H1 (cell line): Measurements from ENCODE around the gene CCDC157.

Experiments
- ASH2L ChIP-seq: fragments of 200-600, 300-600 bp; sonication (generic); IDR thresholded peaks from one replicate; pipeline ENCODE4 v1.7.1; 2017; ENCODE audit warnings: low read length
- BACH1 ChIP-seq: IDR thresholded peaks from 2 replicates; pipeline ENCODE4 v1.6.1; 2012; ENCODE audit warnings: low read length, improper control_type of control experiment
- CHD1 ChIP-seq: IDR thresholded peaks from 2 replicates; pipeline ENCODE4 v1.6.1; 2012; ENCODE audit warnings: low read depth, low read length, improper control_type of control experiment
- CTCF ChIP-seq, 3 experiments: IDR thresholded peaks; 1 replicate in 2 of 3; 2 replicates in 1 of 3; pipeline versions ENCODE4 v1.5.1 to v1.6.1; 2011; ENCODE audit warnings: low read length in 3 of 3, mild to moderate bottlenecking in 3 of 3, inconsistent platforms in 2 of 3, low read depth in 1 of 3, moderate library complexity in 1 of 3; ENCODE audit not compliant: insufficient read depth in 1 of 3; ENCODE audit errors: control extremely low read depth in 1 of 3
- EZH2 ChIP-seq: fragments of 200-600 bp; sonication (generic); IDR thresholded peaks from 2 replicates; pipeline ENCODE4 v1.7.1; 2012; ENCODE audit warnings: low read depth, mild to moderate bottlenecking, moderate library complexity, low read length, inconsistent platforms; ENCODE audit not compliant: severe bottlenecking
- MAX ChIP-seq: IDR thresholded peaks from 2 replicates; pipeline ENCODE4 v1.6.1; 2012; ENCODE audit warnings: inconsistent platforms
- POLR2A ChIP-seq, 2 experiments: IDR thresholded peaks; 1 replicate in 1 of 2; 2 replicates in 1 of 2; pipeline ENCODE4 v1.6.1; 2011; ENCODE audit warnings: low read depth in 2 of 2, low read length in 2 of 2, mild to moderate bottlenecking in 2 of 2; ENCODE audit errors: control extremely low read depth in 1 of 2
- POLR2AphosphoS5 ChIP-seq: IDR thresholded peaks from 2 replicates; pipeline ENCODE4 v1.6.1; 2011; ENCODE audit warnings: low read depth, low read length
- RNF2 ChIP-seq: fragments of 200-900, 300-1000 bp; sonication (generic); IDR thresholded peaks from 2 replicates; pipeline ENCODE4 v1.7.1; 2016; ENCODE audit warnings: borderline replicate concordance, low read depth, mild to moderate bottlenecking, antibody characterized with exemption, low read length; ENCODE audit not compliant: poor library complexity, severe bottlenecking; ENCODE audit errors: missing control alignments
- SP1 ChIP-seq: IDR thresholded peaks from 2 replicates; pipeline ENCODE4 v1.6.1; 2011; ENCODE audit warnings: low read depth, low read length
- SRF ChIP-seq: IDR thresholded peaks from 2 replicates; pipeline ENCODE4 v1.6.1; 2011; ENCODE audit warnings: mild to moderate bottlenecking, low read depth, low read length, moderate library complexity
- USF2 ChIP-seq: IDR thresholded peaks from 2 replicates; pipeline ENCODE4 v1.6.1; 2011; ENCODE audit warnings: low read length, improper control_type of control experiment
- YY1 ChIP-seq: IDR thresholded peaks from 2 replicates; pipeline ENCODE4 v1.6.1; 2011; ENCODE audit warnings: low read depth, mild to moderate bottlenecking, low read length
- ZNF274 ChIP-seq: IDR thresholded peaks from 2 replicates; pipeline ENCODE4 v1.7.0; 2012; ENCODE audit warnings: low read length, borderline replicate concordance; ENCODE audit errors: extremely low read depth

DNA sequence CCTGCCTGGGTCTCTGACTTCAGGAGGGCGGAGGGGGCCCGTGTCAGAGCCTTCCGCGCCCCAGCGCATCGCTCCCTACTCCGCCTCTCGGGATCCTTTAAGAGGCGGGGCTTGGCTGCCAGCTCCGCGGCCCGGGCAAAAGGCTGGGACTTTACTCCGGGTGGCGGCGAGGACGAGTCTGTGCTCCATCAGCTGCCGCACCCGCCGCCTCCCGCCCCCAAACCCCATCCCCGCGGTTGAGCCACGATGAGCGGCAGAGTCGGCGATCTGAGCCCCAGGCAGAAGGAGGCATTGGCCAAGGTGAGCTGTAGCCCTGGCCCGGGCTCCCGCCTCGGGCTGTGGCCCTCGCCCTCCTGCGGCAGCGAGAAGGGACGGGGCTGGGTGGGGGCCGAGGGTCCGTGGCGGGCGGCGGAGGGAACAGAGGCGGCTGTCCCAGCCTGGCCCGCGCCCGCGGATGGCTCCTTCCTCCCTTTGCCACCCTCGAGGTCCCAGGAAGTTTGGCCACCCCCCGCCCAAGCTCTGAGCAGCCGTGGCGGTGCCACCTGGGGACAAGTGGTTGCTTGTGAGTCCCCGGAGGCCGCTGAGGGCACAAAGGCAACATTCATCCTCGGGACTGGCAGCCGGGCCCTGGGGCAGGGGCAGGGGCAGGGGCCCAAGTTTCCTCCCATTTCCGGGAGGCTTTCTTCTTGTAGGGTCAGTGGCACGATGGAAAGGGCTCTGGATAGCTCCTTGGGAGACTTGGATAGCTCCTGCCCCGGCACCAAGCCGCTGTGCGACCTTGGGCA, 40.3 kb downstream of the CCDC157 start, which contains the start of gene SEC14L2:
- TF ChIP-seq MAX (no peak), POLR2AphosphoS5 (no peak), ASH2L (peak; percentile 33), CTCF (IDR thresholded peaks at IDR 0.05; ENCODE audit: control extremely low read depth in 1 of 3, insufficient read depth in 1 of 3, low read depth in 1 of 3, low read length in 3 of 3) (no peak), SRF (no peak), ZNF274 (no peak), USF2 (no peak), YY1 (no peak), CHD1 (no peak), EZH2 (no peak), BACH1 (no peak), RNF2 (no peak), SP1 (no peak), POLR2A (IDR thresholded peaks at IDR 0.05; ENCODE audit: control extremely low read depth in 1 of 2, low read depth in 2 of 2, low read length in 2 of 2) (0 out of 3 replicates have a peak, but pooled peaks of 1 of the 2 experiments have one; percentile 43)
